Right ventricle myocardium superior (tissue), 1 donor: ENCODE data around the gene RUFY4. TPM values are rescaled to one million over a fixed set of nuclear protein-coding genes. Genes with fewer than 3 reads are reported as not detected.
"Not testable (repeated sequence)": the region's sequence is repeated elsewhere in the genome, so short reads cannot be mapped to it uniquely, and the experiment has no call there.

Source experiments
- ATAC-seq: fragments of 200-7000 bp; cut with Tn5 transposase; one replicate; pipeline ENCODE4 v1.9.1; 2020; ENCODE audit warnings: mild to moderate bottlenecking; ENCODE audit not compliant: poor library complexity
- DNase-seq: peaks from one replicate; pipeline ENCODE4 v3.0.0-alpha.2; 2020
- intact Hi-C: fragments of 100-400 bp; cut with DNase I; formaldehyde crosslinking; loops from one replicate; pipeline ENCODE4 v1.11.2; 2022
- total RNA-seq: library from RNA; stranded (reverse); fragmentation: NEBNext Ultra II Directional; extraction: Animal tissue kit (Norgen Biotek cat#: 25700); gene quantifications from one replicate; pipeline ENCODE4 v1.2.1, GENCODE V29; 2021
- donor health status: DM: no; HTN: yes; CAD: no; lungs with severe emphysema.

Gene RUFY4
- total RNA-seq, 1 donor from 2014 or later = not detected

- DNase-seq, ATAC-seq, intact Hi-C loops: not testable (repeated sequence)
These were observed 24.5 kb upstream of the RUFY4 start for GRCh38 chr2:218044599-218044998.

DNA sequence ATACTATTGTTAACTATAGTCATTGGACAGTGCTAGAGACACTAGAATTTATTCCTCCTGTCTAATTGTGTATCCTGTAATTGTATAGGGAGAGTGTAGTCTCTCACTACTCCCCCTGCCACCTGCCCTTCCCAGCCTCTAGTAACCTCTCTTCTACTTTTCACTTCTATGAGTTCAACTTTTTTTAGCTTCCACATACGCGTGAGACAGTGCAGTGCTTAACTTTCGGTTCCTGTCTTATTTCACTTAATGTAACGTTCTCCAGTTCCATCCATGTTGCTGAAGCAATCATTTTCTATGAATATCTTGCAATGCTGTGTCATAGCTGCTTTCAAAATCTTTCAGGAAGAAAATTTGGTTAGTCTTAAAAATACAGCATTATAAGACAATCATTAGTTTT, 22.8 kb upstream of the RUFY4 start:
- intact Hi-C loops = no loop called here

GRCh38 chr2:218047536-218048225, 21.4 kb upstream of the RUFY4 start:
- peak; percentile 56 for ATAC-seq
- no peak for DNase-seq
- intact Hi-C loops = no loop called here

More for the DNA sequence above, 22.8 kb upstream of the RUFY4 start:
- peak; percentile 60 for ATAC-seq
- no peak for DNase-seq

DNA sequence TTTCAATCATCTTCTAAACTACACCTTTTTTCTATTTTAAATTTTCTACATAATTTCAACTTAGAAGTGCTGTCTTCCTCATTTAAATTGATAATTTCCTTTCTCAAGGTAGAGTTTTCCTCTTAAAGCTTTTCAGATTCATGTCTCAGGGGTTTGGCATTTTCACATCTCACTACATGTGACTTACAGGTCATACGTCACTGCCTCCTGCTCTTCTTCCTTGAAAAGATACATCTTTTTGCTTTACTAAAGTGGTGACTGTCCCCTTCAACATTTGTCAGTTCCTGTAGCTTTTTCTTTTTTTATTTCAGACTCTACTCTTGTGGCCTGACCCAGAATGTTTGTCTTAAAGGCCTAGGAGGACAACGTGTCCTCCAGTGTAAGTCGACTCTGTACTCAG, 17.1 kb upstream of the RUFY4 start:
- DNase-seq (no peak), ATAC-seq (no peak)
- intact Hi-C loops = no loop called here

- ATAC-seq = no peak
- no peak for DNase-seq
- intact Hi-C loops = no loop called here
These were observed 9.8 kb upstream of the RUFY4 start for GRCh38 chr2:218059289-218059688.

- DNase-seq (no peak), ATAC-seq (no peak)
- intact Hi-C loops = no loop called here
These were observed 8.9 kb upstream of the RUFY4 start for GRCh38 chr2:218060118-218060517.

- ATAC-seq = no peak
- no peak for DNase-seq
- intact Hi-C loops = no loop called here
These were observed 7.9 kb upstream of the RUFY4 start for GRCh38 chr2:218060950-218061660.

- no peak for DNase-seq
- ATAC-seq = peak; percentile 36
- intact Hi-C loops = no loop called here
These were observed 5.6 kb upstream of the RUFY4 start for GRCh38 chr2:218063486-218063885.

- DNase-seq (no peak), ATAC-seq (no peak)
- intact Hi-C loops = no loop called here
These were observed 5.2 kb upstream of the RUFY4 start for GRCh38 chr2:218063896-218064295.

- no peak for ATAC-seq
- intact Hi-C loops = no loop called here
- DNase-seq = no peak
These were observed 3.6 kb upstream of the RUFY4 start for GRCh38 chr2:218065239-218066006.

- DNase-seq (no peak), ATAC-seq (no peak)
- intact Hi-C loops = no loop called here
These were observed 2.0 kb upstream of the RUFY4 start for GRCh38 chr2:218066926-218067515.

GRCh38 chr2:218067523-218067922, 1.5 kb upstream of the RUFY4 start:
- no peak for DNase-seq
- intact Hi-C loops = no loop called here
- ATAC-seq = no peak

GRCh38 chr2:218069606-218070300, 700 bp downstream of the RUFY4 start:
- intact Hi-C loops = loop anchor here (5.0 kb wide), 1 partner anchor 282 kb away; no protein-coding TSS in a partner anchor
- DNase-seq (no peak), ATAC-seq (no peak)

DNA sequence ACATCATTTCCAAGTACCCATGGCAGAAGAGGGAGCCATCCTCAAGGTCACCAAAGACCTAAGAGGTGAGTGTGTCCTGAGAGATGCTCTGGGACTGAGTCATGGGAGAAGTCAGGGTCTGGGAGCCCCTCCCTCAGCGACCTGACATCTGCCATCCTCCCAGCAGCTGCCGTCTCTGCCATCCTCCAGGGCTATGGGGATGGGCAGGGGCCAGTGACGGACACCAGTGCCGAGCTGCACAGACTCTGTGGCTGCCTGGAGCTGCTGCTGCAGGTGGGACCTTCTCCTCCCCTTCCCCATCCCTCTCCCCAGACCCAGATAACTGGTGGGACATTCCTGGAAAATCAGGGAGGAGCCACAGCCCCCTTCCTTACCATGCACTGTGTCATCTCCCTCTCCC, 1.5 kb downstream of the RUFY4 start:
- ATAC-seq (no peak), DNase-seq (no peak)
- intact Hi-C loops = loop anchor here (5.0 kb wide), 1 partner anchor 283 kb away; no protein-coding TSS in a partner anchor

DNA sequence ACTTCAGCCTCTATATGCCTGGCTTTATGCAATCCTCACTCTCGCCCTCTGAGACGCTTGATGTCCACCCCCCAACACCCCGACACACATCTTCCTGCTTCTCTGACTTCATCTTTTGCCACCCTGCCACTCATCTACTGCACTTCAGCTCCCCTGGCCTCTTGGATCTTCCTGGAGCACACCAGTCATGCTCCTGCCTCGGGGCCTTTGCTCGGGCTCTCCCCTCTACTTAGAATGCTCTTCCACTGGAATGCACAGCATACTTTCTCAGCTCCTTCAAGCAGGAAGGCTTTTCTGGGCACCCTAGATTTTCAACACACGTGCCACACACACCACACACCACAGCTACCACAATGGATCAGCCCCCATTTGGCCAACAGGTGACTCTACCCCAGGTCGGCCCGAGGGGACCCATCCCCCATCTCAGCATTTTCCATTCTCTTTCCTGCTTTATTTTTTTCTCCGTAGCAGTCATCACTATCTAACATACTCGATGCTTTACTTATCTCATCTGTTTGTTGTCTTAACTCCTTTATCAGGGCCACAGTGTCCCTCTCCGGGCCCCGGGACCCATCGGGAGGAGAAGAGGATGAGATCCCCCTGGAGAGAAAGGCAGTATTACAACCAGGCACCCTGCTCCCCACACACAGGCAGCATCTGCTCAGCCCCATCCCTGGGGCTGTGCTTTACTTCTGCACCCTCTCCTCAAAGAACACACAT, 2.3 kb downstream of the RUFY4 start:
- ATAC-seq (no peak), DNase-seq (no peak)
- intact Hi-C loops = loop anchor here (5.0 kb wide), 1 partner anchor 284 kb away; no protein-coding TSS in a partner anchor

DNA sequence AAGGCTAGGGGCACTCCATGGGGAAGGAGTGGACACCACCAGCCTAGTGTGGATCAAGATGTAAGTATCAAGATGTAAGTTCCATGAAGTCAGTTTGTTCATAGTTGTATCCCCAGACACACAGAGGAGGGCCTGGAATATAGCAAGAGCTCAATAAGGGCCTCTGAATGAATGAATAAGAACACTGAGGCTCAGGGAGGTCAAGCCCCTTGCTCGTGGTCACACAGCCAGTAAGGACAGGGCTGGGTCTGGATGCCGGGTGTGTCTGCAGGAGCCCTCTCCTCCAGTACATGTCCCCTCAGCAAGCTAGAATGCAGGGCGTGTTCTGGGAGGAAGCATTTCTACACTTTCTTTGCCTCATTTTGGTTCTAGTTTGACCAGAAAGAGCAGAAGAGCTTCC, 2.9 kb downstream of the RUFY4 start:
- intact Hi-C loops = loop anchor here (5.0 kb wide), 1 partner anchor 285 kb away; no protein-coding TSS in a partner anchor
- DNase-seq = no peak
- no peak for ATAC-seq

GRCh38 chr2:218072478-218073024, 3.5 kb downstream of the RUFY4 start:
- DNase-seq = no peak
- no peak for ATAC-seq
- intact Hi-C loops = loop anchor here (5.0 kb wide), 1 partner anchor 285 kb away; no protein-coding TSS in a partner anchor
